Measurements from ENCODE around the gene CES2.

Gene CES2

GRCh38 chr16:66900721-66901441 lies 34.4 kb upstream of the CES2 start:
- no peak for TF ChIP-seq CTCF (IDR thresholded peaks at IDR 0.05)
- no peak overlapping the region for H3K4me3 ChIP-seq (ENCODE audit: low read depth in 1 of 2, low read length in 1 of 2)
- H3K27ac ChIP-seq, result no peak overlapping the region

GRCh38 chr16:66901626-66902025 lies 33.7 kb upstream of the CES2 start:
- no peak for TF ChIP-seq CTCF (IDR thresholded peaks at IDR 0.05)

More at GRCh38 chr16:66900721-66901441, 34.4 kb upstream of the CES2 start:
- no peaks in the 10 kb centered on the region for H3K27me3 ChIP-seq
- H3K9me3 ChIP-seq, result no peaks in the 10 kb centered on the region
- no peaks in the 10 kb centered on the region for H3K36me3 ChIP-seq
- H3K4me1 ChIP-seq (ENCODE audit: control insufficient read depth in 1 of 2, insufficient read depth in 1 of 2, low read depth in 1 of 2, low read length in 1 of 2), result no peaks in the 10 kb centered on the region

GRCh38 chr16:66902648-66903543 lies 32.4 kb upstream of the CES2 start:
- no peak overlapping the region for H3K4me3 ChIP-seq (ENCODE audit: low read depth in 1 of 2, low read length in 1 of 2)
- H3K9me3 ChIP-seq, result no peaks in the 10 kb centered on the region
- no peaks in the 10 kb centered on the region for H3K27me3 ChIP-seq
- no peak for TF ChIP-seq CTCF (IDR thresholded peaks at IDR 0.05)
- H3K27ac ChIP-seq, result no peak overlapping the region
- H3K36me3 ChIP-seq, result no peaks in the 10 kb centered on the region
- H3K4me1 ChIP-seq (ENCODE audit: control insufficient read depth in 1 of 2, insufficient read depth in 1 of 2, low read depth in 1 of 2, low read length in 1 of 2), result no peaks in the 10 kb centered on the region

More at GRCh38 chr16:66901626-66902025, 33.7 kb upstream of the CES2 start:
- Histone ChIP-seq H3K4me3 (ENCODE audit: low read depth in 1 of 2, low read length in 1 of 2) (no peak overlapping the region), H3K36me3 (no peaks in the 10 kb centered on the region), H3K27ac (no peak overlapping the region), H3K9me3 (no peaks in the 10 kb centered on the region), H3K4me1 (ENCODE audit: control insufficient read depth in 1 of 2, insufficient read depth in 1 of 2, low read depth in 1 of 2, low read length in 1 of 2) (no peaks in the 10 kb centered on the region), H3K27me3 (no peaks in the 10 kb centered on the region)

GRCh38 chr16:66903544-66904427 lies 31.5 kb upstream of the CES2 start:
- no peak for TF ChIP-seq CTCF (IDR thresholded peaks at IDR 0.05)
- Histone ChIP-seq H3K27me3 (peaks cover 7% of the 10 kb centered on the region), H3K4me1 (ENCODE audit: control insufficient read depth in 1 of 2, insufficient read depth in 1 of 2, low read depth in 1 of 2, low read length in 1 of 2) (no peaks in the 10 kb centered on the region), H3K4me3 (ENCODE audit: low read depth in 1 of 2, low read length in 1 of 2) (no peak overlapping the region), H3K27ac (no peak overlapping the region), H3K9me3 (no peaks in the 10 kb centered on the region), H3K36me3 (no peaks in the 10 kb centered on the region)

- H3K4me3 ChIP-seq (ENCODE audit: low read depth in 1 of 2, low read length in 1 of 2), result no peak overlapping the region
- H3K27ac ChIP-seq, result no peak overlapping the region
- H3K27me3 ChIP-seq, result peaks cover 7% of the 10 kb centered on the region
- TF ChIP-seq CTCF (IDR thresholded peaks at IDR 0.05), result no peak
- H3K9me3 ChIP-seq, result no peaks in the 10 kb centered on the region
- H3K36me3 ChIP-seq, result no peaks in the 10 kb centered on the region
- H3K4me1 ChIP-seq (ENCODE audit: control insufficient read depth in 1 of 2, insufficient read depth in 1 of 2, low read depth in 1 of 2, low read length in 1 of 2), result no peaks in the 10 kb centered on the region
Observed at GRCh38 chr16:66904428-66904845, 30.9 kb upstream of the CES2 start.
